Thoracic aorta (tissue), 2 donors: ENCODE results near the gene INPP4B. TPM values are rescaled to one million over a fixed set of nuclear protein-coding genes. Genes with fewer than 3 reads are reported as not detected.

Experiments used
- ATAC-seq: fragments of 150-250 bp; one replicate; pipeline ENCODE4 v1.8.0; 2017; ENCODE audit warnings: low read depth; ENCODE audit not compliant: insufficient number of reproducible peaks, low FRiP score
- DNase-seq: peaks from one replicate; pipeline ENCODE4 v3.0.0-alpha.2; 2020; ENCODE audit warnings: low spot score
- H3K27ac ChIP-seq, 2 donors: fragments of 200-600 bp; sonication (generic); 1 replicate in 1 of 2; 2 replicates in 1 of 2; pipeline ENCODE4 v1.5.1; 2016; ENCODE audit warnings: mild to moderate bottlenecking in 2 of 2, moderate library complexity in 2 of 2
- H3K27me3 ChIP-seq: fragments of 200-600 bp; sonication (generic); replicated peaks from 2 replicates; pipeline ENCODE4 v1.6.0; 2016; ENCODE audit warnings: mild to moderate bottlenecking; ENCODE audit not compliant: insufficient read depth
- H3K36me3 ChIP-seq: fragments of 200-600 bp; sonication (generic); one replicate; pipeline ENCODE4 v1.5.1; 2016
- H3K4me1 ChIP-seq, 2 donors: fragments of 200-600 bp; sonication (generic); 1 replicate in 1 of 2; 2 replicates in 1 of 2; pipeline versions ENCODE4 v1.5.1 to v1.6.0; 2016; ENCODE audit warnings: low read depth in 2 of 2, mild to moderate bottlenecking in 1 of 2; ENCODE audit not compliant: control insufficient read depth in 1 of 2
- H3K4me3 ChIP-seq: fragments of 200-600 bp; sonication (generic); 2 replicates; pipeline ENCODE4 v1.5.1; 2016; ENCODE audit warnings: mild to moderate bottlenecking
- H3K9me3 ChIP-seq: fragments of 200-600 bp; sonication (generic); 2 replicates; pipeline ENCODE4 v1.5.1; 2016
- total RNA-seq, 2 donors: library from RNA; depleted of rRNA; stranded (reverse); fragments of >200 nt; gene quantifications; one replicate each; pipeline versions ENCODE4 v1.1.0 to v1.2.3, GENCODE V29; 2016
- TF ChIP-seq, protein P1 (sequence below): fragments of 200-600 bp; sonication (generic); IDR thresholded peaks from one replicate; pipeline ENCODE4 v1.5.1; 2019; ENCODE audit warnings: antibody characterized with exemption

Gene INPP4B
- total RNA-seq, 2 donors from 2014 or later = 21.1 to 30.4 TPM

DNA sequence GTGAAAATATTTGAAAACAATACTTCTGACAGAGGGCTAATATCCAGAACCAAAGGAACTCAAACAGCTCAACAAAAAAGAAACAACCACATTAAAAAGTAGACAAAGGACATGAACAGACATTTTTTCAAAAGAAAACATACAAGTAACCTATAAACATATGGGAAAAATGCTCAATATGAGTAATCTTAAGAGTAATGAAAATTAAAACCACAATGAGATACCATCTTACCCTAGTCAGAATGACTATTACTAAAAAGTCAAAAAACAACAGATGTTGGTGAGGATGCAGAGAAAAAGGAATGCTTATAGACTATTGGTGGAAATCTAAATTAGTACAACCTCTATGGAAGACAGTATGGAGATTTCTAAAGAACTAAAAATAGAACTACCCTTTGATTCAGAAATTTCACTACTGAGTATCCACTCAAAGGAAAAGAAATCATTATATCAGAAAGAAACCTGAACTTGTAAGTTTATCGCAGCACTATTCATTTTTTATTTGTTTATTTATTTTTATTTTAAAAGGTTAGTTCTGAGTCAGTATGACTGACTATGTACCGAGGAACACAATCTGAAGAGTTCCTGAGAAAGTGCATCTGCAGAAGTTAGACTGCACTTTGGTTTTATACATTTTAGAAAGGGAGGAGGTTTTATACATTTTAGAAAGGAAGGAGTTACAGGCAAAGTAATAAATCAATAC lies 231.3 kb downstream of the INPP4B start:
- DNase-seq (no peak), ATAC-seq (no peak)
- no peak overlapping the region for H3K27ac ChIP-seq
- H3K4me1 ChIP-seq = peaks cover 0 to 3% of the 10 kb centered on the region in 2 donors
- H3K9me3 ChIP-seq = no peaks in the 10 kb centered on the region
- TF ChIP-seq, protein P1, sequence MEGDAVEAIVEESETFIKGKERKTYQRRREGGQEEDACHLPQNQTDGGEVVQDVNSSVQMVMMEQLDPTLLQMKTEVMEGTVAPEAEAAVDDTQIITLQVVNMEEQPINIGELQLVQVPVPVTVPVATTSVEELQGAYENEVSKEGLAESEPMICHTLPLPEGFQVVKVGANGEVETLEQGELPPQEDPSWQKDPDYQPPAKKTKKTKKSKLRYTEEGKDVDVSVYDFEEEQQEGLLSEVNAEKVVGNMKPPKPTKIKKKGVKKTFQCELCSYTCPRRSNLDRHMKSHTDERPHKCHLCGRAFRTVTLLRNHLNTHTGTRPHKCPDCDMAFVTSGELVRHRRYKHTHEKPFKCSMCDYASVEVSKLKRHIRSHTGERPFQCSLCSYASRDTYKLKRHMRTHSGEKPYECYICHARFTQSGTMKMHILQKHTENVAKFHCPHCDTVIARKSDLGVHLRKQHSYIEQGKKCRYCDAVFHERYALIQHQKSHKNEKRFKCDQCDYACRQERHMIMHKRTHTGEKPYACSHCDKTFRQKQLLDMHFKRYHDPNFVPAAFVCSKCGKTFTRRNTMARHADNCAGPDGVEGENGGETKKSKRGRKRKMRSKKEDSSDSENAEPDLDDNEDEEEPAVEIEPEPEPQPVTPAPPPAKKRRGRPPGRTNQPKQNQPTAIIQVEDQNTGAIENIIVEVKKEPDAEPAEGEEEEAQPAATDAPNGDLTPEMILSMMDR = no peak
- H3K27me3 ChIP-seq = no peaks in the 10 kb centered on the region
- H3K36me3 ChIP-seq = no peaks in the 10 kb centered on the region
- H3K4me3 ChIP-seq = no peak overlapping the region

DNA sequence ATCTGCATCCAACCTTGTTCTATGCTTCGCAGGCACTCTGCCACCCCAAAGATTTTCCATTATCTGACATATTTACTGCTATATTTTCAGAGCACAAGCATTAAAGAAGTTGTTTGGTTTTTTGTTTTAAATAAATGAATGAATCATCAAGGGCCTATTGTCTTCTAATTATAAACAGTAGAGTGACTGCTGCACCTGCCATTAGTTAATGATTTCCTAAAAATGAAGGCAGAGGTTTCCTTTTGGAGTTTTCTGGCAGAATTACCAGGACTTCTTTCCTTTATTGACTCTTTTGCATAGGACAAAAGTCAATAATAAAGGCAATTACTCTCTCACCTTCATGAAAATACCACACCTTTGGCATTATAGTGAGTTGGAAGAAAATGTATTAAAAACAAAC lies 238.1 kb downstream of the INPP4B start:
- TF ChIP-seq, protein P1 = no peak
- Histone ChIP-seq H3K27ac (no peak overlapping the region), H3K4me1 (no peaks in the 10 kb centered on the region), H3K36me3 (no peaks in the 10 kb centered on the region), H3K4me3 (no peak overlapping the region), H3K27me3 (no peaks in the 10 kb centered on the region), H3K9me3 (peaks cover 11% of the 10 kb centered on the region)
- DNase-seq = no peak
- no peak for ATAC-seq

DNA sequence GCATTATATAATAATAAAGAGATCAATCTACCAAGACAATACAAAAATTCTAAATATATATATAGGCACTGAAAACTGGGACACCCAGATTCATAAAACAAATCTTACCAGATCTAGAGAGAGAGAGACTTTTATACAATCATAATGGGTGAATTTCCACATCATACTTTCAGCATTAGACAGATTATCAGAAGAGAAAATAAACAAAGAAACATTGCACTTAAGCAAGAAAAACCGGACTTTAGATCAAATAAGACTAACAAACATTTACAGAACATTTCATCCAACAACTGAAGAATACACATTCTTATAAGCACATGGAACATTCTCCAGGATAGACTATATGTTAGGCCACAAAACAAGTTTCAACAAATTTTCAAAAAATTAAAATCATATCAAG lies 245.1 kb downstream of the INPP4B start:
- Histone ChIP-seq H3K27ac (no peak overlapping the region), H3K27me3 (no peaks in the 10 kb centered on the region)

DNA sequence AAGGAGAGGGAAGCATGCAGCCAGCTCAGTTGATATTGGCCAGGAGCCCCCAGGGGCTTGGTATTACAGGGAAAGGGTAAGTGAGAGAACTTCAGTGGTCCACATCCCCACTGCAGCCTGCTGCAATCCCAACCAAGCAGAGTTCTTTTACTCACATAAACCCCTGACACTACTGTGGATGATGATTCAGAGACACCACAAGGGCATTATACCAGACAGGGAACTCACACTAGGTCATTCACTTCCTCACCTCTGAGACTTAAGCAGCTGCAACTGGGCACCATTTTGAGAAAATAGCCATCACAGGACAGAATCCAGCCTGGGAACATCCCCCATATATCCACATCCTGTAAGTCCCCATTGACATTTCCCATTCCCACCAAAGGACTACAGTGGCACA lies 248.0 kb downstream of the INPP4B start:
- TF ChIP-seq, protein P1 = no peak

More for the DNA sequence above, 245.1 kb downstream of the INPP4B start:
- H3K36me3 ChIP-seq = no peaks in the 10 kb centered on the region
- peaks cover 16% of the 10 kb centered on the region for H3K9me3 ChIP-seq
- ATAC-seq = no peak
- no peaks in the 10 kb centered on the region for H3K4me1 ChIP-seq
- TF ChIP-seq, protein P1 = no peak
- DNase-seq = no peak
- no peak overlapping the region for H3K4me3 ChIP-seq

DNA sequence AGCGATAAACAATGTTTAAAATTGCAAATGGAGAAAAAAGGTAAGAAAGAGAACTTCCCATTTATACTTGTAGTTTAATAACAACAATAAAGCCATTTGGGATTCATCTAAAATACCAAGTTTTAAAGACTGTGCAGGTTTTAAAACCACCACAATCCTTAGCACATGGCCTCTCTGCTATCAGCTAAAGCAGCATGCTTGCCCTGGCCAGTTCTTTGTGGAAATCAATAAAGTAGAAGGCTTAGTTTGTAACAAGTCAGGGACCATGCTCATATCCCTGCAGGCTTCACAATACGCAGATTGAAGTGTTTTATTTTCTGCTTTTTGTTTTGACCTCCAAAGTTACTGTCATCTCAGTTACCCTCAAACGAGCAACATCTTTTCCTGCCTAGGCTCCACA lies 249.5 kb downstream of the INPP4B start:
- TF ChIP-seq, protein P1 = no peak
- Histone ChIP-seq H3K27ac (no peak overlapping the region), H3K4me1 (no peaks in the 10 kb centered on the region), H3K9me3 (no peaks in the 10 kb centered on the region), H3K36me3 (no peaks in the 10 kb centered on the region), H3K27me3 (no peaks in the 10 kb centered on the region), H3K4me3 (no peak overlapping the region)
- ATAC-seq (no peak), DNase-seq (no peak)

More for the DNA sequence above, 248.0 kb downstream of the INPP4B start:
- H3K27me3 ChIP-seq = no peaks in the 10 kb centered on the region
- peaks cover 6% of the 10 kb centered on the region for H3K9me3 ChIP-seq
- H3K36me3 ChIP-seq = no peaks in the 10 kb centered on the region
- H3K27ac ChIP-seq = no peak overlapping the region
- ATAC-seq = no peak
- no peak for DNase-seq
- no peak overlapping the region for H3K4me3 ChIP-seq
- H3K4me1 ChIP-seq = no peaks in the 10 kb centered on the region
